GM10847 (cell line): ENCODE results near the gene SPG21.

Experiments used
- POLR2A ChIP-seq: IDR thresholded peaks from 2 replicates; pipeline ENCODE4 v1.6.1; 2011; ENCODE audit not compliant: insufficient read length; ENCODE audit errors: extremely low read depth

Gene SPG21

GRCh38 chr15:64925335-64926330, 64.1 kb downstream of the SPG21 start:
- no peak for TF ChIP-seq POLR2A

GRCh38 chr15:64923546-64923945, 66.2 kb downstream of the SPG21 start:
- TF ChIP-seq POLR2A, result no peak

DNA sequence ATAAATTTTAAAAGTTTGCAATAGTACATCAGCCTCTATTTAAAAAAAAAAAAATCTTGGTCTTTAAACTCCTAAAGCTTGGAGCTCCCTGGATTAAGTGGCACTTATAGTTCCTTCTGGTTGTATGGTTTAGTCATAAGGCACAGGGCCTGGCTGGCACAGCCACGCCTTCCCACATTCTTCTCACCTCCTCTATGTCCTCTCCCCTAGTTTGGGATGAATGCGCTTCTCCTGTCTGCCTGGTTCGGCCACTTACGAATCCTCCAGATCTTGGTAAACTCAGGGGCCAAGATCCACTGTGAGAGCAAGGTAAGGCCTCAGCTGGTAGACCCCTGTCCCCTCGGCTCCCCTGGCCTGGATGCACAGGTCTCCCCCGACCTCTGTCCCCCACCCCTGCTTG, 68.0 kb downstream of the SPG21 start:
- no peak for TF ChIP-seq POLR2A

GRCh38 chr15:64919721-64920120, 70.0 kb downstream of the SPG21 start:
- no peak for TF ChIP-seq POLR2A

- TF ChIP-seq POLR2A, result no peak
These were observed 72.5 kb downstream of the SPG21 start for GRCh38 chr15:64917211-64917610.

GRCh38 chr15:64916365-64916764, 73.3 kb downstream of the SPG21 start:
- no peak for TF ChIP-seq POLR2A

- no peak for TF ChIP-seq POLR2A
These were observed 74.0 kb downstream of the SPG21 start for GRCh38 chr15:64915518-64916227.
